ENCODE results near the gene TCEAL7. TPM values are rescaled to one million over a fixed set of nuclear protein-coding genes. Genes with fewer than 3 reads are reported as not detected.
A peak's percentile ranks its signal among the peaks of the same experiment; 100 is the strongest.

TCEAL7 gene
- total RNA-seq, 2 donors from 2014 or later = 0.99 to 2.3 TPM

- intact Hi-C loops (cut with DNase I) = no loop called here
- TF ChIP-seq, protein P1, sequence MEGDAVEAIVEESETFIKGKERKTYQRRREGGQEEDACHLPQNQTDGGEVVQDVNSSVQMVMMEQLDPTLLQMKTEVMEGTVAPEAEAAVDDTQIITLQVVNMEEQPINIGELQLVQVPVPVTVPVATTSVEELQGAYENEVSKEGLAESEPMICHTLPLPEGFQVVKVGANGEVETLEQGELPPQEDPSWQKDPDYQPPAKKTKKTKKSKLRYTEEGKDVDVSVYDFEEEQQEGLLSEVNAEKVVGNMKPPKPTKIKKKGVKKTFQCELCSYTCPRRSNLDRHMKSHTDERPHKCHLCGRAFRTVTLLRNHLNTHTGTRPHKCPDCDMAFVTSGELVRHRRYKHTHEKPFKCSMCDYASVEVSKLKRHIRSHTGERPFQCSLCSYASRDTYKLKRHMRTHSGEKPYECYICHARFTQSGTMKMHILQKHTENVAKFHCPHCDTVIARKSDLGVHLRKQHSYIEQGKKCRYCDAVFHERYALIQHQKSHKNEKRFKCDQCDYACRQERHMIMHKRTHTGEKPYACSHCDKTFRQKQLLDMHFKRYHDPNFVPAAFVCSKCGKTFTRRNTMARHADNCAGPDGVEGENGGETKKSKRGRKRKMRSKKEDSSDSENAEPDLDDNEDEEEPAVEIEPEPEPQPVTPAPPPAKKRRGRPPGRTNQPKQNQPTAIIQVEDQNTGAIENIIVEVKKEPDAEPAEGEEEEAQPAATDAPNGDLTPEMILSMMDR (IDR thresholded peaks at IDR 0.05) = peak; percentile 42 to 73 (median 57)
- no peak for TF ChIP-seq POLR2A (IDR thresholded peaks at IDR 0.05)
- Histone ChIP-seq H3K27me3 (no peaks in the 10 kb centered on the region), H3K27ac (no peak overlapping the region), H3K4me1 (no peaks in the 10 kb centered on the region), H3K9me3 (no peaks in the 10 kb centered on the region), H3K4me3 (no peak overlapping the region), H3K36me3 (replicated peaks in 1 of 2; ENCODE audit: insufficient read depth in 1 of 2, low read depth in 2 of 2) (no peaks in the 10 kb centered on the region)
- DNase-seq = peak; percentile 46 to 68 (median 55)
- ATAC-seq = peak; percentile 55
- WGBS, 2 donors = 0% methylated on average over 2 of the region's 2 CpGs
Observed at GRCh38 chrX:103343105-103343504, 13.1 kb downstream of the TCEAL7 start.

DNA sequence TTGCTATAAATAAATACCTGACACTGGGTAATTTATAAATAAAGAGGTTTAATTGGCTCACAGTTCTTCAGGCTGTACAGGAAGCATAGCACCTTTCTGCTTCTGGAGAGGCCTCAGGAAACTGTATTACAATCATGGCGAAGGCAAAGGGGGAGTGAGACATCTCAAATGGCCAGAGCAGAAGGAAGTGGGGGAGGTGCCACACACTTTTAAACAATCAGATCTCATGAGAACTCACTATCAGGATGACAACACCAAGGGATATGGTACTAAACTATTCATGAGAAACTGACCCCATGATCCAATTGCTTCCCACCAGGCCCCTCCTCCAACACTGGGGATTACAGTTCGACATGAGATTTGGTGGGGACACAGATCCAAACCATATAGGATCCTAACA, 14.6 kb downstream of the TCEAL7 start:
- DNase-seq (no peak), ATAC-seq (no peak)
- H3K36me3 ChIP-seq (replicated peaks in 1 of 2; ENCODE audit: insufficient read depth in 1 of 2, low read depth in 2 of 2) = no peaks in the 10 kb centered on the region
- intact Hi-C loops (cut with DNase I) = no loop called here
- TF ChIP-seq, protein P1 (IDR thresholded peaks at IDR 0.05) = no peak
- TF ChIP-seq POLR2A (IDR thresholded peaks at IDR 0.05) = no peak
- H3K27me3 ChIP-seq = no peaks in the 10 kb centered on the region
- H3K4me1 ChIP-seq = no peaks in the 10 kb centered on the region
- H3K27ac ChIP-seq = no peak overlapping the region
- H3K9me3 ChIP-seq = no peaks in the 10 kb centered on the region
- no peak overlapping the region for H3K4me3 ChIP-seq
- WGBS, 2 donors = 65 to 72% methylated on average over 2 of the region's 2 CpGs

GRCh38 chrX:103347682-103348397, 17.8 kb downstream of the TCEAL7 start:
- Histone ChIP-seq H3K27ac (no peak overlapping the region), H3K27me3 (no peaks in the 10 kb centered on the region), H3K4me3 (no peak overlapping the region), H3K4me1 (no peaks in the 10 kb centered on the region), H3K9me3 (no peaks in the 10 kb centered on the region), H3K36me3 (replicated peaks in 1 of 2; ENCODE audit: insufficient read depth in 1 of 2, low read depth in 2 of 2) (no peaks in the 10 kb centered on the region)
- intact Hi-C loops (cut with DNase I) = no loop called here
- DNase-seq (no peak), ATAC-seq (no peak)
- 56% methylated on average over 26 to 29 of the region's 29 CpGs for WGBS, 2 donors
- no peak for TF ChIP-seq POLR2A (IDR thresholded peaks at IDR 0.05)
- TF ChIP-seq, protein P1 (IDR thresholded peaks at IDR 0.05) = no peak

- WGBS, 2 donors = 0% methylated on average over 10 to 18 of the region's 18 CpGs
- intact Hi-C loops (cut with DNase I) = no loop called here
- DNase-seq (peak; percentile 51 to 73 (median 67)), ATAC-seq (peak; percentile 93)
- Histone ChIP-seq H3K9me3 (no peaks in the 10 kb centered on the region), H3K27ac (peak within 1 kb of the TSS; percentile 25 to 91 (median 88)), H3K36me3 (replicated peaks in 1 of 2; ENCODE audit: insufficient read depth in 1 of 2, low read depth in 2 of 2) (no peaks in the 10 kb centered on the region), H3K4me3 (peak within 1 kb of the TSS; percentile 15 to 34), H3K4me1 (peaks cover 4% of the 10 kb centered on the region), H3K27me3 (no peaks in the 10 kb centered on the region)
- TF ChIP-seq POLR2A (IDR thresholded peaks at IDR 0.05) = peak; percentile 48 to 91 (median 86)
- TF ChIP-seq, protein P1 (IDR thresholded peaks at IDR 0.05) = no peak
Observed at GRCh38 chrX:103356130-103356798, 26.2 kb downstream of the TCEAL7 start, which contains the start of gene TCEAL9. TCEAL9 (plus strand) TSS chrX:103356506; CDS start chrX:103357685, 1,179 bp downstream.
